GM12872 (cell line): Measurements from ENCODE around the gene OR6B1.

Experiments used
- CTCF ChIP-seq: IDR thresholded peaks from 3 replicates; pipeline ENCODE4 v1.5.1; 2011; ENCODE audit warnings: low read depth, mild to moderate bottlenecking, low read length, moderate library complexity; ENCODE audit not compliant: insufficient read depth

Gene OR6B1

GRCh38 chr7:143980746-143981510 lies 19.2 kb upstream of the OR6B1 start:
- TF ChIP-seq CTCF, result no peak

- TF ChIP-seq CTCF, result no peak
These were observed 16.2 kb upstream of the OR6B1 start for GRCh38 chr7:143983960-143984359.

- no peak for TF ChIP-seq CTCF
These were observed 12.6 kb upstream of the OR6B1 start for GRCh38 chr7:143987513-143987912.

GRCh38 chr7:143988976-143989745 lies 11.0 kb upstream of the OR6B1 start:
- no peak for TF ChIP-seq CTCF

GRCh38 chr7:143992670-143993069 lies 7.5 kb upstream of the OR6B1 start:
- TF ChIP-seq CTCF, result no peak

GRCh38 chr7:143993924-143994323 lies 6.2 kb upstream of the OR6B1 start:
- no peak for TF ChIP-seq CTCF

GRCh38 chr7:144001543-144001942 lies 1.4 kb downstream of the OR6B1 start:
- TF ChIP-seq CTCF, result no peak
